ENCODE data around the gene WASHC2A. TPM values are rescaled to one million over a fixed set of nuclear protein-coding genes. Genes with fewer than 3 reads are reported as not detected.
"Not testable (repeated sequence)": the region's sequence is repeated elsewhere in the genome, so short reads cannot be mapped to it uniquely, and the experiment has no call there.

The WASHC2A gene, protein sequence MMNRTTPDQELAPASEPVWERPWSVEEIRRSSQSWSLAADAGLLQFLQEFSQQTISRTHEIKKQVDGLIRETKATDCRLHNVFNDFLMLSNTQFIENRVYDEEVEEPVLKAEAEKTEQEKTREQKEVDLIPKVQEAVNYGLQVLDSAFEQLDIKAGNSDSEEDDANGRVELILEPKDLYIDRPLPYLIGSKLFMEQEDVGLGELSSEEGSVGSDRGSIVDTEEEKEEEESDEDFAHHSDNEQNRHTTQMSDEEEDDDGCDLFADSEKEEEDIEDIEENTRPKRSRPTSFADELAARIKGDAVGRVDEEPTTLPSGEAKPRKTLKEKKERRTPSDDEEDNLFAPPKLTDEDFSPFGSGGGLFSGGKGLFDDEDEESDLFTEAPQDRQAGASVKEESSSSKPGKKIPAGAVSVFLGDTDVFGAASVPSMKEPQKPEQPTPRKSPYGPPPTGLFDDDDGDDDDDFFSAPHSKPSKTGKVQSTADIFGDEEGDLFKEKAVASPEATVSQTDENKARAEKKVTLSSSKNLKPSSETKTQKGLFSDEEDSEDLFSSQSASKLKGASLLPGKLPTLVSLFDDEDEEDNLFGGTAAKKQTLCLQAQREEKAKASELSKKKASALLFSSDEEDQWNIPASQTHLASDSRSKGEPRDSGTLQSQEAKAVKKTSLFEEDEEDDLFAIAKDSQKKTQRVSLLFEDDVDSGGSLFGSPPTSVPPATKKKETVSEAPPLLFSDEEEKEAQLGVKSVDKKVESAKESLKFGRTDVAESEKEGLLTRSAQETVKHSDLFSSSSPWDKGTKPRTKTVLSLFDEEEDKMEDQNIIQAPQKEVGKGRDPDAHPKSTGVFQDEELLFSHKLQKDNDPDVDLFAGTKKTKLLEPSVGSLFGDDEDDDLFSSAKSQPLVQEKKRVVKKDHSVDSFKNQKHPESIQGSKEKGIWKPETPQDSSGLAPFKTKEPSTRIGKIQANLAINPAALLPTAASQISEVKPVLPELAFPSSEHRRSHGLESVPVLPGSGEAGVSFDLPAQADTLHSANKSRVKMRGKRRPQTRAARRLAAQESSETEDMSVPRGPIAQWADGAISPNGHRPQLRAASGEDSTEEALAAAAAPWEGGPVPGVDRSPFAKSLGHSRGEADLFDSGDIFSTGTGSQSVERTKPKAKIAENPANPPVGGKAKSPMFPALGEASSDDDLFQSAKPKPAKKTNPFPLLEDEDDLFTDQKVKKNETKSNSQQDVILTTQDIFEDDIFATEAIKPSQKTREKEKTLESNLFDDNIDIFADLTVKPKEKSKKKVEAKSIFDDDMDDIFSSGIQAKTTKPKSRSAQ (N-terminal part only)
- total RNA-seq: 35.3 TPM

DNA sequence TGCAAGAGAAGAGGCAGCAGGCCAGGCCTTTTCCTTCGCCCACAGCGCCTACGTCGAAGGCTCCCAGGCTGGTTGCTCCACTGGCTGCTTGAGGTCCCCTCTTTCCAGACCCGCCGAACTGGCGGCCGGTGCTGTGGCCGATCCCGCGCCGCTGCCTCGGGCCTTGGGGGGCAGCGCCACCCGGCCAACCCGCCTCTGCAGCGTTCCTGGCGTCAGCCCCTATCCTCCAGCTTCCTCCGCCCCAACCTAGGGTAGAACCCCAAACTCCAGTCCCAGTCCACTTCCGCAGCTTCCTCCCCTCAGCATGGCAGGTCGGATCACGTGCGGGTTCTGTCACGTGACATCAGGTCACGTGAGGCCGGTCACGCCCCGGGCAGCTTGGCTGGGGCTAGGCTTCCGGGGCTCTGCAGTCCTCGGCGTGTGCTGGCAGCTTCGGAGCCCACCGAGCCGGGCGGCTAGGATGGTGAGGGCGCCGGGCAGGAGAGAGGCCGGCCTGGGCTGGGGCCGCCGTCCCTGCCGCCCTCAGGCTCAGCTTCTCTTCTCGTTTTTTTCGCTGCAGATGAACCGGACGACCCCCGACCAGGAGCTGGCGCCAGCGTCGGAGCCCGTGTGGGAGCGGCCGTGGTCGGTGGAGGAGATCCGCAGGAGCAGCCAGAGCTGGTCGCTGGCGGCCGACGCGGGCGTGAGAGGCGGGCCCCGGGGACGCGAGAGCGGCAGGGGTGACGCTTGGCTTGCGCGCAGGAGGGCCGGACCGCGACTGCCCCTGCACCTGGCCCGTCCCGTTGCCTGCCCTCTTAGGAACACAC is at the start of gene WASHC2A:
Gene WASHC2A (plus strand): TSS at position 409 of the 806 bp plus-strand sequence. CDS start 52 bp downstream, at position 461.
- H3K4me3 ChIP-seq (ENCODE audit: low read length): peak within 1 kb of the TSS; percentile 50
- H3K4me1 ChIP-seq (ENCODE audit: insufficient read depth, low read length); H3K27me3 ChIP-seq (ENCODE audit: insufficient read depth, low read length): not testable (repeated sequence)

DNA sequence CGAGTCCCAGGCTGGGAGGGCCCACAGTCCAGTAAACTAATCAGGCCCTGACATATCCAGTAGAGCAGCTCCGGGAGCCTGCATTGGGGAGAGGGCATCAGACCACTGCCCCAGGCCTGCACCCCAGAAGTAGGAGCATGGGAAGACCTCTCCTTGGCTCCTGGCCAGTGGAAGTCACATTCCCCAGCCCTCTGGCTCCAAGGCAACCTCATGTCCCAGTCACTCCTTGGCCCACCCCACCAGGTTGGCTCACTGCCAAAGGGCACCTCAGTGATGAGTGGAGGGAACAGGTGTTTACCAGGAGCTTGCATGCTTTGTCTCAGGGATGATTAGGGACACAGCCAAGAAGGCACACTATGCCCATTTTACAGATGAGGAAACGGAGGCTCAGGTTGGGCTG is 48.5 kb upstream of the WASHC2A start:
- not testable (repeated sequence) for H3K9me3 ChIP-seq (ENCODE audit: low read depth, low read length); H3K4me3 ChIP-seq (ENCODE audit: low read length); H3K4me1 ChIP-seq (ENCODE audit: insufficient read depth, low read length); H3K27me3 ChIP-seq (ENCODE audit: insufficient read depth, low read length)

More for the DNA sequence above, at the start of gene WASHC2A:
- not testable (repeated sequence) for H3K9me3 ChIP-seq (ENCODE audit: low read depth, low read length)

DNA sequence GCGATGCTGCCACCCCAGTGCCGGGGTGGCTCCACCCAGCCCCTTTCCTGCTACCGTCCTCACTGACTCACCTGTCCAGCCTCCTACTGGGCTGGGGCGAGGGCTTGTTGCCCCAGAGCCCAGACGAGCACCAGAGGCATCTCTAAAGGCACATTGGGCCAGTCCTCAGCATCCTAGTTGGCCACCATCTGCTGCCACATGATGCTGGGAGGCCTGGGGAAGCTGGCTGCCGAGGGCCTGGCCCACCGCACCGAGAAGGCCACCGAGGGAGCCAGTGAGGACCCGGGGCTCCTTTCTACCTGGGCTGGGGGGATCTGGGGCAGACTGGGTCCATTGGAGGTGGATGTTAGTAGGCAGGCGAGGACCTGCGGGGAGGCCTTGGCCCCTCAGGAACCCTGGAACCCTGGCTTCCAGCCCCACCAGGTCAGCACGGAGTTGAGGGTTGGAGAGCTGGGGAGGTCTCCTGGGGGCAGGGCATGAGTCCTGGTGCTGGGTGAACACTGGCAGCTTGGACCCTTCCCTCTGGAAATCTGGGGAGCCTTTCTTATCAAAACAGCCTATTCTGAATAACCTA is 47.2 kb upstream of the WASHC2A start:
- H3K9me3 ChIP-seq (ENCODE audit: low read depth, low read length); H3K4me1 ChIP-seq (ENCODE audit: insufficient read depth, low read length); H3K27me3 ChIP-seq (ENCODE audit: insufficient read depth, low read length); H3K4me3 ChIP-seq (ENCODE audit: low read length): not testable (repeated sequence)

- Histone ChIP-seq H3K27me3 (ENCODE audit: insufficient read depth, low read length) (no peaks in the 10 kb centered on the region), H3K4me3 (ENCODE audit: low read length) (no peak overlapping the region), H3K4me1 (ENCODE audit: insufficient read depth, low read length) (no peaks in the 10 kb centered on the region), H3K9me3 (ENCODE audit: low read depth, low read length) (no peaks in the 10 kb centered on the region)
Measured at GRCh38 chr10:50021646-50022045, 46.1 kb upstream of the WASHC2A start.

DNA sequence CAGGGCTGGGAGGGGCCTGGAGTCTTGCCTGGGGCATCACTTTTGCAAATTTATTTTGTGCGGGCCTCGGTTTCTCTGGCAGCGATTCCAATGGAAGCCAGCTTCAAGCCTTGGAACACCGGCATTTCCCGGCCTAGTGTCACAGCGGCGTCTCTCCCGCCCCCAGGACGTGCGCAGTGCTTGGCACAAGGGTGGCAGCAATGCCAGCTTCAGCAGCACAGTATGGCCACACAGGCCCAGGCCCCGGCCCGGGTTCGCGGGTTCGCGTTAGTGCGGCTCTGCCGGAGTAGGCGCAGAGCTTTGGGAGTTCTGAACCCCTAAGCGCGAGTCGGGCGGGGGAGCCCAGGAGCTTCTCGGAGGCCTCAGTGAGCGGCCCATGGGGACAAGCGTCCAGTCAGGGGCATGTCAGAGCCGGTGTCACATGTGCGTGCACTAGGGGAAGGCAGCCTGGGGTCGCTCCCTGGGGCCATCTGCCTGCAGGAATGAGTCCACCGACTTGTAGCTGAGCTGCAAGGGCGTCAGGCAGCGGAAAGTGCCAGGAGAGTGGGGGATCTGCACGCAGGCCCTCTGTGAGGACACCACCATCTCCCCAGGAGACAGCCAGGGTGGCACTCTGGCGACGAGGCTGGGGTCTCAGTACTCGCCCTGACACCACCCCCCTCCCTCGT is 42.9 kb upstream of the WASHC2A start:
- H3K4me1 ChIP-seq (ENCODE audit: insufficient read depth, low read length); H3K4me3 ChIP-seq (ENCODE audit: low read length); H3K27me3 ChIP-seq (ENCODE audit: insufficient read depth, low read length): not testable (repeated sequence)

GRCh38 chr10:50025627-50026026 is 42.1 kb upstream of the WASHC2A start:
- Histone ChIP-seq H3K9me3 (ENCODE audit: low read depth, low read length) (no peaks in the 10 kb centered on the region), H3K27me3 (ENCODE audit: insufficient read depth, low read length) (no peaks in the 10 kb centered on the region), H3K4me3 (ENCODE audit: low read length) (no peak overlapping the region), H3K4me1 (ENCODE audit: insufficient read depth, low read length) (no peaks in the 10 kb centered on the region)

More for the DNA sequence above, 42.9 kb upstream of the WASHC2A start:
- H3K9me3 ChIP-seq (ENCODE audit: low read depth, low read length): not testable (repeated sequence)

GRCh38 chr10:50027195-50027594 is 40.6 kb upstream of the WASHC2A start:
- Histone ChIP-seq H3K27me3 (ENCODE audit: insufficient read depth, low read length) (no peaks in the 10 kb centered on the region), H3K4me1 (ENCODE audit: insufficient read depth, low read length) (no peaks in the 10 kb centered on the region), H3K9me3 (ENCODE audit: low read depth, low read length) (no peaks in the 10 kb centered on the region), H3K4me3 (ENCODE audit: low read length) (no peak overlapping the region)

DNA sequence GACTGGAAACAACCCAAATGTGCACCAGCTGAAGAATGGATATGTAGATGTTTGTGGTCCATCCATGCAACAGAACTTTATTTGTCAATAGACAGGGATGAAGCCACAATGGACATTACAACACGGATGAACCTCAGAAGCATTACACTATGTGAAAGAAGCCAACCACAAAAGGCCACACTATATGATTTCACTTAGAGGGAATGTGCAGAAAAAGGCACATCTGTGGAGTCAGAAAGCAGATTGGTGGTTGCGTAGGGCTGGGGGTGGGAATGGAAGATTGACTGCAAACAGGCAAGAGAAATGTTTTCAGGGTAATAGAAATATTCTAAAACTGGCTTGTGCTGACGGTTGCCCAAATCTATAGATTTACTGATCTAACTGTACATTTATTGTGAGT is 34.3 kb upstream of the WASHC2A start:
- Histone ChIP-seq H3K4me3 (ENCODE audit: low read length) (no peak overlapping the region), H3K9me3 (ENCODE audit: low read depth, low read length) (no peaks in the 10 kb centered on the region), H3K27me3 (ENCODE audit: insufficient read depth, low read length) (no peaks in the 10 kb centered on the region), H3K4me1 (ENCODE audit: insufficient read depth, low read length) (no peaks in the 10 kb centered on the region)

DNA sequence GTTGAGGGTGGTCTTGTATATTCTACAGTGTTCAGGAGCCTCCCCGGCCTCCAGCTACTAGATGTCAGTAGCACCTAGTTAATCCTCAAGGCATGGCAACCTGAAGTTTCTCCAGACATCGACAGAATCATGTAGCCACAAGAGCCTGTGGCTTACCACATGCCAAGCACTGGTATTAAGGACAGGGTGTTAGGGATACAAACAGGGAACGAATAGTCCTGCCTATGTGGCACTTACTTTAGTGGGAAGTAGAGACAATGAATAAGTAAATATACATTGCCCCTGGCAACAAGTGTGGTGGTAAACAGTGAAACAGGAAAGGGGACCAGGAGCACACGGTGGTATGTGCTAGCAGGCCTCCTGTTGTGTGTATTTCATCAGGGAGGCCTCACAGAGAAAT is 32.4 kb upstream of the WASHC2A start:
- not testable (repeated sequence) for H3K4me1 ChIP-seq (ENCODE audit: insufficient read depth, low read length); H3K9me3 ChIP-seq (ENCODE audit: low read depth, low read length); H3K27me3 ChIP-seq (ENCODE audit: insufficient read depth, low read length); H3K4me3 ChIP-seq (ENCODE audit: low read length)

DNA sequence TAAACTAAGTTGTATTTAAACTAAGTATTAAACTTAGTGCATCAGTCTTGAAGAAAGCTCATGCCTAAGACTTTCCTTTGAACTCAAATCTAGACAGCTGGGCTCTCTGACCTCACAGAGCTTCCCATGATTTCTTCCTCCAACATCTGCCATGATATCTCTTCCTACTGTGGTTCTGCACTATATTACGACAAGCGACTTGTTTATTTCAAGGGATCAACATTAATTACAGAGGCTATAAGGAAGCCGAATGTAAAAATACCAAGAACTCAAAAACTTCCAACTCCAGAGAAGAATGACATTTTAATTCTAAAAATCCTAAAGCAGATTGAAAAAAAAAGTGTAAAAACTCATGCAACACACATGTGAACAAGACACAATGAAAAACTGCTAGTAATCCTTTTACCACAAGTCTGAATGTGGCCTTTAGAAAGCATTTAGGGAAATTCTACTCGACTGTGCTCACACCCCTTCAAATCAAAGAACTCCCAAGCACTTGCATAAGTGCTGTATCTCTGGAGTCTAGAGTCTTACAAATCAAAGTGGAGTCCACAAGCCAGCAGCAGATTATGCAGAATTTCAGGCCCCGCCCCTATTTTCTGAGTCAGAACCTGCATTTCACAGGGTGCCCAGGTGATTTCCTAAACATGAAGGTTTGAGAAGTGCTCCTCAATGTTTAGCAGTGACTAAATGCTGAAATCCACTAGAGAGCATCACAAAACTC is 22.7 kb upstream of the WASHC2A start:
- Histone ChIP-seq H3K4me1 (ENCODE audit: insufficient read depth, low read length) (no peaks in the 10 kb centered on the region), H3K27me3 (ENCODE audit: insufficient read depth, low read length) (no peaks in the 10 kb centered on the region), H3K4me3 (ENCODE audit: low read length) (no peak overlapping the region), H3K9me3 (ENCODE audit: low read depth, low read length) (no peaks in the 10 kb centered on the region)

GRCh38 chr10:50046457-50046856 is 21.3 kb upstream of the WASHC2A start:
- H3K4me1 ChIP-seq (ENCODE audit: insufficient read depth, low read length); H3K4me3 ChIP-seq (ENCODE audit: low read length); H3K27me3 ChIP-seq (ENCODE audit: insufficient read depth, low read length); H3K9me3 ChIP-seq (ENCODE audit: low read depth, low read length): not testable (repeated sequence)

GRCh38 chr10:50047594-50047993 is 20.2 kb upstream of the WASHC2A start:
- H3K4me1 ChIP-seq (ENCODE audit: insufficient read depth, low read length); H3K9me3 ChIP-seq (ENCODE audit: low read depth, low read length); H3K4me3 ChIP-seq (ENCODE audit: low read length); H3K27me3 ChIP-seq (ENCODE audit: insufficient read depth, low read length): not testable (repeated sequence)

DNA sequence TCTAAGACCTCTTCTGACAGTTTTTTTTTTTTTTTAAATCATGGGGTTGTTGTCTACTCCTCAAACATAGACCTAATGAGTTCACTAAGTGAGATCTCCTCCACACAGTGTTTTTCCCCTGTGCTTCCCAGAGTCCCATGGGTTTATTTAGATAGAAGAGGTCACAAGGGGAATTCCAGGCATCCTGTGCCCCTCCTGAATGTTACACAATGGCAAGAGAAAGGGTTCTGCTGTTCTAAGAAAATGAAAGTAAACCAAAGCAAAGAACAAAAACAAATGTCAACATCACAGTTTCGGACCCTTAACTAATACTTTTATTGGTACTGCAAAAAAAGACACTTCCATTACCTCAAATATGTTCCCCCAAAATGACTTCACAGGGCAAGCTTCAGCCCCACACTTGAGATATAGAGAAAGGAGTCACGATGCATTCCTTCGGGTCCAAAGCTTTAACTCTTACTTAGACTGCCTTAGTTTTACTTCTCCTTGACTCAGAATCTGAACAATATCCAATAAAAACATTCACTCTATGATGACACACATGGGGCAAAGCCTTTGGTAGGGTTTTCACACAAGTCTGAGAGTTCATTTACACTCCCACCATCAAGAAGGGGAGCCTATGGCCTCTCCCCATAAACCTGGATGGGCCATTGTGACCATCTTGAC is 15.6 kb upstream of the WASHC2A start:
- H3K4me3 ChIP-seq (ENCODE audit: low read length); H3K4me1 ChIP-seq (ENCODE audit: insufficient read depth, low read length); H3K9me3 ChIP-seq (ENCODE audit: low read depth, low read length); H3K27me3 ChIP-seq (ENCODE audit: insufficient read depth, low read length): not testable (repeated sequence)
